Activated T-cell treated with anti-CD3 and anti-CD28 coated beads, Interleukin-2, amount 50 U/mL, for 24 hours (primary cell): ENCODE data around the gene STK11.

Source experiments
- DNase-seq: peaks from one replicate; pipeline ENCODE4 v3.0.0-alpha.2; 2020
- H3K27ac Mint-ChIP-seq: 2 replicates; pipeline ENCODE4 v1.8.0; 2020; ENCODE audit warnings: mild to moderate bottlenecking, mixed read lengths
- H3K27me3 Mint-ChIP-seq: 2 replicates; pipeline ENCODE4 v1.8.0; 2020; ENCODE audit warnings: mixed read lengths
- H3K36me3 Mint-ChIP-seq: 2 replicates; pipeline ENCODE4 v1.8.0; 2020; ENCODE audit warnings: low read depth, mixed read lengths
- H3K4me1 Mint-ChIP-seq: 2 replicates; pipeline ENCODE4 v1.8.0; 2020; ENCODE audit warnings: low read depth, mixed read lengths
- H3K4me3 Mint-ChIP-seq: 2 replicates; pipeline ENCODE4 v1.8.0; 2020; ENCODE audit warnings: mild to moderate bottlenecking, moderate library complexity, mixed read lengths
- H3K9me3 Mint-ChIP-seq: 2 replicates; pipeline ENCODE4 v1.8.0; 2020; ENCODE audit warnings: mixed read lengths

The STK11 gene

GRCh38 chr19:1258163-1258492, 52.5 kb downstream of the STK11 start:
- H3K4me1 Mint-ChIP-seq: peaks cover 67% of the 10 kb centered on the region
- peak overlapping the region; percentile 84 for H3K4me3 Mint-ChIP-seq
- H3K36me3 Mint-ChIP-seq: peaks cover 64% of the 10 kb centered on the region
- H3K27ac Mint-ChIP-seq: peak overlapping the region; percentile 98
- H3K27me3 Mint-ChIP-seq: no peaks in the 10 kb centered on the region
- H3K9me3 Mint-ChIP-seq: no peaks in the 10 kb centered on the region
- no peak for DNase-seq

DNA sequence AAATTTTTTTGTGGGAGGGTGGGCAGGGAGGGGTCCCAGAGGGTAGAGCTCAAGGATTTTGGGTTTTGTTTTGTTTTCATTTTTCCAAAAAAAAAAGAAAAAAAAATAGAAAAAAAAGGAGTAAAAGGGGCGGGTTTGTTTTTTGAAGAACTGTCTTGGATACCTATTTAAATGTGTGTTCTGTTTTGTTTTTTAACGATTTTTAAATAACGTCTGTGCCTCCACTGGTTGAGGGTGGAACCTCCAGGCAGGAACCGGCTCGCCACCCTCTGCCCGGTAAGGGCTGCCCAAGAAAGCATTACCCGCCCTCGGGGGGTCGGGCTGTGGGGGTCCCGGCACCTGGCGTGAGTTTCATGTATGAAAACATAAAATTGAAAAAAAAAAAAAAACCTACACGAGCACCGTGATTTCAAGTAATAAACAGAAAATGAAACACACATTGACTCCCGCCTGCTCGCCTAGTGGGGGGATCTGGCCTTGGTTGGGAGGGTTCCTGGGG, 53.2 kb downstream of the STK11 start:
- no peaks in the 10 kb centered on the region for H3K27me3 Mint-ChIP-seq
- H3K4me3 Mint-ChIP-seq: peak overlapping the region; percentile 84
- H3K9me3 Mint-ChIP-seq: no peaks in the 10 kb centered on the region
- peaks cover 64% of the 10 kb centered on the region for H3K4me1 Mint-ChIP-seq
- no peak for DNase-seq
- peak overlapping the region; percentile 98 for H3K27ac Mint-ChIP-seq
- peaks cover 60% of the 10 kb centered on the region for H3K36me3 Mint-ChIP-seq

DNA sequence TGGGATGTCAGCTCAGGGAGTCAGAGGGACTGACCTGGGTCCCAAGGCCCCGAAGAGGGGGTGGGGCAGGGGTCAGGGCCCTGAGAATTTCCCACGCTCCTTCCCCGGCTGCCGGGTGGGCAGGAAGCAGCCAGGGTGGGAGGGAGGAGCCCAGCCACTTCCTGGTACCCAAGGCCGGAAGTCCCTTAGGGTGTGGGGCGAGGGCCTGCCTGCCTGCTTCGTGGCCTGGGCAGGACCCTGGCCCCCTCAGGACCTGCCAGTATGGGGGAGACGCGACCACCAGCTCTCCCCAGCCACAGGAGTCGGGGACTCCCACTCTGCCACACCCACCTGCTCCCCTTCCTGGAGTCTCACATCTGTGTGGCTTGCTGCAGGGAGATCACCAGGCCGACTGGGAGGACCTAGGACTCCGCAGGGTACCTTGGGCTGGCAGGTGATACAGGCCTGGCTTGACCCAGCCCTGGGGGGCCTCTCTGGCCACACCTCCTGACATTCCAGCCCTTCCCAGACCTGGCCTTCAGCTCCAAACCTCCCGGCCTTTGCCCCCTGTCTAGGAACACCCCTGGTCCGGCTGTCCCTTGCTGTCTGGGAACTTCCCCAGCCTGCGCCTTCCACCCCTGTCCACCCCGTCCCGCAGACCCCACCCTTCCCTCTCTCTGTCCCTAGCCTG, 53.8 kb downstream of the STK11 start:
- Mint-ChIP-seq H3K36me3 (peaks cover 61% of the 10 kb centered on the region), H3K27ac (peak overlapping the region; percentile 98), H3K27me3 (no peaks in the 10 kb centered on the region), H3K9me3 (no peaks in the 10 kb centered on the region), H3K4me3 (peak overlapping the region; percentile 84), H3K4me1 (peaks cover 65% of the 10 kb centered on the region)
- peak; percentile 85 for DNase-seq

DNA sequence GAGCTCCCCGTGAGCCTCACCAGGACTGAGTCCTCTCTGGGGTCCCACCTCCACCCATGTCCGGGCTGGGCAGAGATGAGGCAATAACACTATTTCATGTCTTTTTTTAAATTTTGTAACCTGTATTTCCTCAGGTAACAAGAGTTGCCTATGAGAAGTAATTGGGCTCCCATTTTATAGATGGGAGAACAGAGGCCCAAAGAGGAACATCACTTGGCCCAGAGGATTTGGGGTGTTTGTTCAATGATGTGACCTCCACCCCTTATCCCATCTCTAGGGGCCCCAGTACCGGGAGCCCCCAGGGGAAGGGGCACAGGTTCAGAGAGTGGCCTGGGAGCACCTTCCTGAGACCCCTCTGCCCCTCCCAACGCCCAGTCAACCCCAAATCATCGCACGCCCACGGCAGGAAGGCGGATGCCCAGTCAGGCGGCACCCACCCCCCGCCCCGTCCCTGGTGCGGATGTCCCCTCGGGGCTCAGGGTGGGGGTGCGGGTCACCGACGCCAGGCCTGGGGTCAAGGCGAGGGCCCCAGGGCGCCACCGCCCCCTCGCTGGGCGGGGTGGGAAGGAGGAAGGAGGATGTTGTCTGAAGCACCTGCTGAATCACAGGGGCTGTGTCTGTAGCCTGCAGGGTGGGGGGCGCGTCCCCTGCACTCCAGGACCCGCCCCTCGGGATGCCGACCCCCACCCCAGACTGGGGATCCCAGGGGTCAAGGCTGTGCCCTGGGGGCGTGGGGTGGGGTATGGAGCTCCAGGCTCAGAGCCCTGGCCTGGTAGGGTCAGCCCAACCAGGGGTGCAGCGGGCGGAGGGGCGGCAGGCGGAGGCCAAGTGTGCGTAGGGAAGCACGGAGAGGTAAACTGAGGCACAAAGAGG, 54.5 kb downstream of the STK11 start:
- H3K27me3 Mint-ChIP-seq: no peaks in the 10 kb centered on the region
- H3K4me1 Mint-ChIP-seq: peaks cover 64% of the 10 kb centered on the region
- H3K9me3 Mint-ChIP-seq: no peaks in the 10 kb centered on the region
- peaks cover 61% of the 10 kb centered on the region for H3K36me3 Mint-ChIP-seq
- H3K27ac Mint-ChIP-seq: peak overlapping the region; percentile 98
- DNase-seq: no peak
- H3K4me3 Mint-ChIP-seq: peak overlapping the region; percentile 84

GRCh38 chr19:1260749-1261537, 55.4 kb downstream of the STK11 start:
- H3K9me3 Mint-ChIP-seq: no peaks in the 10 kb centered on the region
- H3K27me3 Mint-ChIP-seq: no peaks in the 10 kb centered on the region
- DNase-seq: peak; percentile 98
- H3K4me1 Mint-ChIP-seq: peaks cover 68% of the 10 kb centered on the region
- peak overlapping the region; percentile 98 for H3K27ac Mint-ChIP-seq
- H3K36me3 Mint-ChIP-seq: peaks cover 55% of the 10 kb centered on the region
- H3K4me3 Mint-ChIP-seq: peak overlapping the region; percentile 95

DNA sequence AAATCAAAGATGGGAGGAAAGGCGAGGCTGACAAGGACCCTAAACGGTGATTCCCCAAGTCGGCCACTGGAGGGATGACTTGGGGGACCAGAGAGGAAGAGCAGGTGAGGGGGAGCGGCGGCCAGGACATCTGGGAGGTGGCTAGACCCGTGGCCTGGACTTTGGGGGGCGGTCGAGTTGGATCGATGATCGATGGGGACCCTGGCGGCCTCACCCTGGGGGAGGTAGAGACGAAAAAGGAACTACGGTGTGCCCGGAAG, 55.9 kb downstream of the STK11 start:
- no peak for DNase-seq
- Mint-ChIP-seq H3K27me3 (no peaks in the 10 kb centered on the region), H3K36me3 (peaks cover 50% of the 10 kb centered on the region), H3K27ac (peak overlapping the region; percentile 97), H3K4me3 (peak overlapping the region; percentile 95), H3K4me1 (peaks cover 68% of the 10 kb centered on the region), H3K9me3 (no peaks in the 10 kb centered on the region)

- H3K4me1 Mint-ChIP-seq: peaks cover 68% of the 10 kb centered on the region
- H3K4me3 Mint-ChIP-seq: peak overlapping the region; percentile 95
- peaks cover 46% of the 10 kb centered on the region for H3K36me3 Mint-ChIP-seq
- DNase-seq: peak; percentile 64
- no peaks in the 10 kb centered on the region for H3K9me3 Mint-ChIP-seq
- H3K27ac Mint-ChIP-seq: peak overlapping the region; percentile 97
- H3K27me3 Mint-ChIP-seq: no peaks in the 10 kb centered on the region
These were observed 56.4 kb downstream of the STK11 start for GRCh38 chr19:1261798-1262622.

DNA sequence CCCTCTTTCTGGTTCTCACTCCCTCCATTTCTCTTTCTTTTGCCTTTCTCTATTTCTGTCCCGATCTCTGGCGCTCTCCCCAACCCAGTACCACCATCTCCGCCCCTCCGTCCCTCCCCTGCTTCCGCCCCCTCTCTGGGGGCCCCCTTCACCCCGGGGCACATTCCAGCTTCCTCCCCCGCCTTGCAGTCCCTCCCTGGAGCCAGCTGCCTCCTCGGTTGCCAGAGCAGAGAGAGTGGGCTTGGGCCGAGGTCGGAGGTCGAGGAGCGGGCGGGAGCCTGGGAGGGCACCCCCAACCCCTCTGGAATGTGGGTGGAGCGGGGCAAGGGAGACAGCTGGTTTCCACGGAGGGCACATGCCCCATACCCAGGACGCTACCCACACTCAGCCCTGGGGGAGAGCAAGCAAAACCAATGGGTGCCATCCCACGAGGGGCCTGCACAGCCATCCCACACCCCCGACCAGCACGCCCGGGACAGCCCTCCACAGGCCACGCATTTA, 57.1 kb downstream of the STK11 start:
- Mint-ChIP-seq H3K9me3 (no peaks in the 10 kb centered on the region), H3K4me1 (peaks cover 71% of the 10 kb centered on the region), H3K27me3 (no peaks in the 10 kb centered on the region), H3K36me3 (peaks cover 42% of the 10 kb centered on the region), H3K4me3 (peak overlapping the region; percentile 67), H3K27ac (peak overlapping the region; percentile 50)
- DNase-seq: no peak

DNA sequence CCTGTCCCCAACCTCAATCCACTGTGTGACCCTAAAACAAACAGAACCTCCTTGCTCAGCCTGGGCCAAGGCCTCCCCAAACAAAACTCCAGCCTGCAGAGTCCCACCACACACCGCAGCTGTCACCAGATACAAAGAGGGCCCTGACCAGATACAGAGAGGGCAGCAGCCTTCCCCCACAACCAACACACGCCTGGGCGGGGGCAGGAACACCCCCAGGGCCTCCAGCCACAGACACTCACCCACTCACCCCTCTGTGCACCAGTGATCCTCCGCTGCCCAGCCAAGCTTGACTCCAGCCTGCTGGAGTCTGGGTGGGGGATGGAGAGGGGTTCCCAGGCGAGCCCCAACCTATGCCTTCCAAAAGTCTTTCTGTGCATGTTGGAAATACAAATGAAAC, 57.6 kb downstream of the STK11 start:
- H3K36me3 Mint-ChIP-seq: peaks cover 37% of the 10 kb centered on the region
- no peaks in the 10 kb centered on the region for H3K27me3 Mint-ChIP-seq
- H3K4me3 Mint-ChIP-seq: peak overlapping the region; percentile 67
- no peaks in the 10 kb centered on the region for H3K9me3 Mint-ChIP-seq
- H3K4me1 Mint-ChIP-seq: peaks cover 71% of the 10 kb centered on the region
- DNase-seq: no peak
- peak overlapping the region; percentile 84 for H3K27ac Mint-ChIP-seq

- Mint-ChIP-seq H3K36me3 (peaks cover 29% of the 10 kb centered on the region), H3K27me3 (no peaks in the 10 kb centered on the region), H3K4me3 (peak overlapping the region; percentile 27), H3K9me3 (no peaks in the 10 kb centered on the region), H3K27ac (peak overlapping the region; percentile 83), H3K4me1 (peaks cover 62% of the 10 kb centered on the region)
- DNase-seq: no peak
These were observed 59.4 kb downstream of the STK11 start for GRCh38 chr19:1264801-1265614.

GRCh38 chr19:1265615-1266128, 60.1 kb downstream of the STK11 start:
- peak overlapping the region; percentile 86 for H3K27ac Mint-ChIP-seq
- H3K4me1 Mint-ChIP-seq: peaks cover 65% of the 10 kb centered on the region
- no peaks in the 10 kb centered on the region for H3K27me3 Mint-ChIP-seq
- H3K4me3 Mint-ChIP-seq: peak overlapping the region; percentile 51
- H3K9me3 Mint-ChIP-seq: no peaks in the 10 kb centered on the region
- H3K36me3 Mint-ChIP-seq: peaks cover 36% of the 10 kb centered on the region
- peak; percentile 66 for DNase-seq

DNA sequence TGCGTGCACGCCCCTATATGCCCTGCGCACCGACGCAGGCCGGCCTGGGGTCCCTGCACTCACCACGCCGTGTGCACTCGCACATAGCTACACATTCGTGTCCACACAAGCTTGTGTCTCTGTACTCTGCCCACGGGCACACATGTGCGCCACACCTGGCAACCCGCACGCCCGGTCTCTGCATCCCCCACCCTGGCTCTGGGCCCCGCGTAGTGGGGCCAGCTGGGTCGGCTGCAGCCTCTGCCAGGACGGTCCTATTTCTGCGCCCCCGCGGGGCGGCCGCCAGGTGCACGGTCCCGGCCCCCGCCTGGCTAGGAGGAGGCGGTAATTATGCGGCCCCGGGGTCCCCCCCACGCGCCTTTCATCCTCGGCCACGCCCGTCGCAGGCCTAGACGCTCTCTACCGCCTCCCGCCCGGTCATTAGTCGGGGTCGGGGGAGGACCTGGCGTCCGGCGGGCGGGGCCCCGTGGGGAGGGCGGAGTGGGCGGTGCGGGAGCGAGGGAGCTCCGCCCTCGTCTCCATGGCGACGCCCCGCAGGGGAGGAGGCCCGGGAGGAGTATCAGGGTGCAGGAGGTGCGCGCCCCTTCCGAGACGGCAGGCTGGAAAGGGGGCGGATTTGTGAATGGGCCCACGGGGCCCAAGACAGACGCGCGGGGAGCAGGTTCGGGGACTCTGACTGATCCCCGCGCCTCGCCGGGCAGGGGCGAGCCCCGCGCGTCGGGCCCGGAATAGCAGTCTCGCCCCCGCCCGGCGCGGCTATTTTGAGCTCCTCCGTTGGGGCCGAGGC, 60.7 kb downstream of the STK11 start:
- peak overlapping the region; percentile 86 for H3K27ac Mint-ChIP-seq
- peaks cover 41% of the 10 kb centered on the region for H3K36me3 Mint-ChIP-seq
- H3K4me3 Mint-ChIP-seq: peak overlapping the region; percentile 51
- no peaks in the 10 kb centered on the region for H3K9me3 Mint-ChIP-seq
- peaks cover 71% of the 10 kb centered on the region for H3K4me1 Mint-ChIP-seq
- peak; percentile 90 for DNase-seq
- no peaks in the 10 kb centered on the region for H3K27me3 Mint-ChIP-seq
